GM21825 (cell line): ENCODE measurements around the gene DRP2.
"Not testable (repeated sequence)": the region's sequence is repeated elsewhere in the genome, so short reads cannot be mapped to it uniquely, and the experiment has no call there.

Experiments
- ATAC-seq: cut with Tn5 transposase; IDR thresholded peaks from one replicate; pipeline ENCODE4 v1.9.1; 2021; ENCODE audit warnings: mild to moderate bottlenecking, moderate library complexity; ENCODE audit not compliant: unreplicated experiment

Gene DRP2

GRCh38 chrX:101231080-101231479 is 11.5 kb downstream of the DRP2 start:
- no peak for ATAC-seq

DNA sequence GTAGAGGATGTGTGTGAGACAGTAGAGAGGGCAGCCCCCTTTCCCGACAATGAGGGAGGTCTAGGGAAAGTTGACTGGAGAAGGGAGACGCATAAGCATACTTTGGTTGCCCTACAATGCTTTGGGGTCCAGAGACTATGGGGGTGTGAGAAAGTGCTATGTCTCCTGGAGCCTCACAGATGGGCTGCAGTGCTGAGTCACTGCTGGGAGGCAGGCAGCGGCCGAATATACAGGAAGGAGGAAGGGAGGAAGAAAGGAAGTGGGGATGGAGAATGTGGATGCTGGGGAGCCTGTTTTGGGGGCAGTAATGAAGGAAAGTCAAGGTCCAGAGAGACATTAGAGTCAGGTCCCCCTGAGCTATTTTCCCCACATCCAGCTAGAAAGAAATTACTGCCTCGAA is 12.7 kb downstream of the DRP2 start:
- ATAC-seq, result no peak

GRCh38 chrX:101237041-101237440 is 17.5 kb downstream of the DRP2 start:
- no peak for ATAC-seq

DNA sequence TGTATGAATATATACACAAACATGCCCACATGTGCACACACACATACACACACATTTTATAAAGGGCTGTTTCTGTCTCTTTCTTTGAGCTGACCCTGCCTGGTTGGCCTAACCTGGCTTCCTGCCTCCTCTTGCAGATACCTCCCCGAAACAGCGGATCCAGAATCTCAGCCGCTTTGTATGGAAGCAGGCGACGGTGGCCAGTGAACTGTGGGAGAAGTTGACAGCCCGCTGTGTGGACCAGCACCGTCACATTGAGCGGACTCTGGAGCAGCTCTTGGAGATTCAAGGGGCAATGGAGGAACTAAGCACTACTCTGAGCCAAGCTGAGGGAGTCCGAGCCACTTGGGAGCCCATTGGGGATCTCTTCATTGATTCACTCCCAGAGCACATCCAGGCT is 21.9 kb downstream of the DRP2 start:
- ATAC-seq, result no peak

DNA sequence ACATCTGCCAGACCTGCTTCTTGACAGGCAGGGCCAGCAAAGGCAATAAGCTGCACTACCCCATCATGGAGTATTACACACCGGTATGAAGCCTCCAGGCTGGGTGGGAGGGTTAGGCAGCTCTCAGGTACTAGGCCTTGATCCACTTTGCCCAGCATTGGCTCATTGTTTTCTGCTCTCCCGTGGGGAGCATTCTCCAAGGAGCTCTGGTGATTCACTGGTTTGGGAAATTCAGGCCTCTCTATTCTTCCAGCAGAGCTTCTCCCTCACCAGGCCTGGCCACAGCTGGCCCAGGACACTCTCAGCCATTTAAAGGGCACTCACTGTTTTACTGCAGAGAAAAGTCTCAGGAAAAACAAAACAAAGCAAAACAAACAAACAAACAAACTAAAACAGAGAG is 33.0 kb downstream of the DRP2 start:
- no peak for ATAC-seq

- no peak for ATAC-seq
These were observed 38.1 kb downstream of the DRP2 start for GRCh38 chrX:101257448-101258258.

- no peak for ATAC-seq
These were observed 38.6 kb downstream of the DRP2 start for GRCh38 chrX:101258259-101258581.

GRCh38 chrX:101260435-101260834 is 40.8 kb downstream of the DRP2 start:
- ATAC-seq, result no peak

- no peak for ATAC-seq
These were observed 43.0 kb downstream of the DRP2 start for GRCh38 chrX:101262590-101262989.

GRCh38 chrX:101263766-101264165 is 44.2 kb downstream of the DRP2 start:
- ATAC-seq, result no peak

- no peak for ATAC-seq
These were observed 46.4 kb downstream of the DRP2 start for GRCh38 chrX:101265869-101266428.

GRCh38 chrX:101274198-101274597 is 54.6 kb downstream of the DRP2 start:
- no peak for ATAC-seq

DNA sequence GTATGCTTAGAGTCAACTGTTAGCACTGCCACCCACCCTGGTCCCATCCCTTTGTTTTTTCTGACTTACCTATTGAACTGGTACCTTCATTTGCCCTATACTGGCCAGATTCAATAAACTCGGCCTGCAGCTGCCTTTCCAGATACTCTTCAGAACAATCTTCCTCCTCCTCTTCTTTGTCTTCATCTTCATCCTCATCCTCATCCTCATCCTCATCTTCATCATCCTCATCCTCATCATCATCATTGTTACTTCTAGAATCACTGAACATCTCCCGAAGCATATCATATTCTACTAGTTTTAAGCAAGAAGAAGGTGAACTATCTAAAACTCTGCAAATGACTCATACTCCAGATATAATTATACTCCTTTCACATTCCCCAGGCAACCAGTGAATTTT is 56.7 kb downstream of the DRP2 start:
- no peak for ATAC-seq

DNA sequence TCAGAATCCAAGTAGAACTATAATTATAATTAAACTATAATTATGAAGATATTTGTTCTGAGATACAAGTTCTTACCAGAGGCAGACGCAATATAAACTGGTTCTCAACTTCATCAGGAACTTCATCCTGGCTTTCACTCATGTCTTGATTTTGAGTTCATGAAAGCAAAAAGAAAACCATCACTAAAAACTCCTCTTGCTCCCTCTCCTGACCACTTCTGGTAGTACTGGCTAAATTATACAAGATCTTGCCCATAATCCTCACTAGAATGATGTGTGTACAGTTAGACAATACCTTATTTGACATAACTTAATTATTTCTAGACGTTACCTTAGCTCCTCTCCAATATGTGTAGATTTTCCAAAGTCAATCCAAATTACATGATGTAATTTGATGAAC is 67.8 kb downstream of the DRP2 start:
- peak; percentile 58 for ATAC-seq

GRCh38 chrX:101290957-101291603 is 71.5 kb downstream of the DRP2 start, which contains the start of gene TAF7L:
TSS of gene TAF7L (minus strand) at chrX:101291334. CDS start at chrX:101287543, 3,791 bp downstream.
- no peak for ATAC-seq

DNA sequence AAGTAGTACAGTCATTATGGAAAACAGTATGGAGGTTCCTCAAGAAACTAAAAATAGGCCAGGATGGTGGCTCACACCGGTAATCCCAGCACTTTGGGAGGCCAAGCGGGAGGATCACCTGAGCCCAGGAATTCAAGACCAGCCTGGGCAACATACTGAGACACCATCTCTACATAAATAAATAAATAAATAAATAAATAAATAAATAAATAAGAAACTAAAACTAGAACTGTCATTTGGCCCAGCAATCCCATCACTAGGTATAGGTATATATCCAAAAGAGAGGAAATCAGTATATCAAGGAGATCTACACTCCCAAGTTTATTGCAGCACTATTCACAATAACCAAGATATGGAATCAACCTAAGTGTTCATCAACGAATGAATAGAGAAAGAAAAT is 76.0 kb downstream of the DRP2 start:
- ATAC-seq, result not testable (repeated sequence)

- ATAC-seq, result no peak
These were observed 84.2 kb downstream of the DRP2 start for GRCh38 chrX:101303790-101304189.
